Endothelial cell (in vitro differentiated cells): Measurements from ENCODE around the gene RPS27A. TPM values are rescaled to one million over a fixed set of nuclear protein-coding genes. Genes with fewer than 3 reads are reported as not detected.
"Not testable (repeated sequence)": the region's sequence is repeated elsewhere in the genome, so short reads cannot be mapped to it uniquely, and the experiment has no call there.

ENCODE experiments used
- DNase-seq: peaks from one replicate; pipeline ENCODE4 v3.0.0; 2021; ENCODE audit warnings: low spot score
- H3K27ac Mint-ChIP-seq: one replicate; pipeline ENCODE4 v1.8.0; 2021; ENCODE audit warnings: mixed read lengths, inconsistent platforms; ENCODE audit not compliant: unreplicated experiment
- H3K27me3 Mint-ChIP-seq: one replicate; pipeline ENCODE4 v1.8.0; 2021; ENCODE audit warnings: mild to moderate bottlenecking, moderate library complexity, mixed read lengths, inconsistent platforms; ENCODE audit not compliant: unreplicated experiment
- H3K36me3 Mint-ChIP-seq: one replicate; pipeline ENCODE4 v1.8.0; 2021; ENCODE audit warnings: mild to moderate bottlenecking, low read depth, mixed read lengths, inconsistent platforms; ENCODE audit not compliant: unreplicated experiment
- H3K4me1 Mint-ChIP-seq: one replicate; pipeline ENCODE4 v1.8.0; 2021; ENCODE audit warnings: mild to moderate bottlenecking, mixed read lengths, inconsistent platforms; ENCODE audit not compliant: unreplicated experiment
- H3K4me3 Mint-ChIP-seq: one replicate; pipeline ENCODE4 v1.8.0; 2021; ENCODE audit warnings: mild to moderate bottlenecking, mixed read lengths, inconsistent platforms; ENCODE audit not compliant: unreplicated experiment
- H3K9me3 Mint-ChIP-seq: one replicate; pipeline ENCODE4 v1.8.0; 2021; ENCODE audit warnings: mixed read lengths, inconsistent platforms; ENCODE audit not compliant: unreplicated experiment
- long read RNA-seq: library from polyadenylated mRNA; unstranded; transcript quantifications from one replicate; pipeline ENCODE4 v2.0.0, GENCODE V29; 2020; ENCODE audit not compliant: unreplicated experiment
- total RNA-seq: library from RNA; stranded (reverse); fragmentation: NEBNext Ultra II Directional; extraction: Animal tissue kit (Norgen Biotek cat#: 25700); gene quantifications from one replicate; pipeline ENCODE4 v1.2.1, GENCODE V29; 2021; ENCODE audit not compliant: unreplicated experiment
- TF ChIP-seq, protein P1 (sequence below): fragments of 200-600 bp; sonication (generic); IDR thresholded peaks from one replicate; pipeline ENCODE4 v1.5.0; 2021; ENCODE audit warnings: antibody characterized with exemption; ENCODE audit not compliant: unreplicated experiment

RPS27A gene
- 1,292 TPM for total RNA-seq
- long read RNA-seq, transcript RPS27A-203 (5 exons, 796 nt): minor isoform, 357 of 2,578 reads
- long read RNA-seq, transcript RPS27A-201 (6 exons, 1,071 nt): major isoform, 2,110 of 2,578 reads
- long read RNA-seq, partial matches to known transcripts: 28 of 2,578 reads
- long read RNA-seq, other reads (novel, unspliced or antisense): 83 of 2,578 reads

DNA sequence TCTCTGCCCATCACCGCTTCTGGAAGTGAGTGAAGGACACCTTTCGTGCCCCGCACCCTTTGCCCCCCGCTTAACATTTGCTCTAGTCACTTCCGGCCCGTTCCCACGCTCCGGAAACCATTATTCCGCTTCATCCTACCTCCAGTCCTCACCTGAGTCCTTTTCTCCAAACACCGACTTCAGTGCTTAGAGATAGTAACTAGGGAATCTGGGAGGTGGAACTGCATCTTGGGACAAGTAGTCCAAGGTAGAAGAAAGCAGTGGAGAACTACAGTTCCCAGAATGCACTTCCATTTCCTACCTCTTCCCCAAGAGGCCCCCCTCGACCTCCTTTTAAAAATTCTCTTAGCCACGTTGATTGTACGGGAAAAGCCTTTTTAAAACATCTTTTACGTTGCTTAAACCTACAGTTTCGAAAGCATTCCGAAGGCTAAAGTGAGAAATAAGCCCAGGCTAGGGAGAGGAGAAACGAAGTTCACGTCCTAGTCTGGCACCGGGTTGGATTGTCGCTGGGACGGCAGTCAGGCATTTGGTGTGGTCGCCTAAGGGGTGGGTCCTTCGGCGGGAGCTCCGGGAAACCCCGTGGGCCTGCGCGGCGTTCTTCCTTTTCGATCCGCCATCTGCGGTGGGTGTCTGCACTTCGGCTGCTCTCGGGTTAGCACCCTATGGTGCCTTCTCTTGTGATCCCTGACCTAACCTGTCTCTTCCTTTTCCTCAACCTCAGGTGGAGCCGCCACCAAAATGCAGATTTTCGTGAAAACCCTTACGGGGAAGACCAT is at the start of gene RPS27A, which contains the start of gene CLHC1:
RPS27A (plus strand) TSS at position 605 of the 779 bp plus-strand sequence; CDS start at position 742, 137 bp downstream.
CLHC1 (minus strand) TSS at position 210 of the 779 bp plus-strand sequence. CDS start 9,882 bp downstream, outside the sequence.
- Mint-ChIP-seq H3K27me3 (peaks cover 17% of the 10 kb centered on the region), H3K9me3 (no peaks in the 10 kb centered on the region), H3K36me3 (peaks cover 21% of the 10 kb centered on the region), H3K4me3 (peak within 1 kb of the TSS; percentile 97), H3K4me1 (peaks cover 45% of the 10 kb centered on the region), H3K27ac (peak within 1 kb of the TSS; percentile 99)
- TF ChIP-seq, protein P1, sequence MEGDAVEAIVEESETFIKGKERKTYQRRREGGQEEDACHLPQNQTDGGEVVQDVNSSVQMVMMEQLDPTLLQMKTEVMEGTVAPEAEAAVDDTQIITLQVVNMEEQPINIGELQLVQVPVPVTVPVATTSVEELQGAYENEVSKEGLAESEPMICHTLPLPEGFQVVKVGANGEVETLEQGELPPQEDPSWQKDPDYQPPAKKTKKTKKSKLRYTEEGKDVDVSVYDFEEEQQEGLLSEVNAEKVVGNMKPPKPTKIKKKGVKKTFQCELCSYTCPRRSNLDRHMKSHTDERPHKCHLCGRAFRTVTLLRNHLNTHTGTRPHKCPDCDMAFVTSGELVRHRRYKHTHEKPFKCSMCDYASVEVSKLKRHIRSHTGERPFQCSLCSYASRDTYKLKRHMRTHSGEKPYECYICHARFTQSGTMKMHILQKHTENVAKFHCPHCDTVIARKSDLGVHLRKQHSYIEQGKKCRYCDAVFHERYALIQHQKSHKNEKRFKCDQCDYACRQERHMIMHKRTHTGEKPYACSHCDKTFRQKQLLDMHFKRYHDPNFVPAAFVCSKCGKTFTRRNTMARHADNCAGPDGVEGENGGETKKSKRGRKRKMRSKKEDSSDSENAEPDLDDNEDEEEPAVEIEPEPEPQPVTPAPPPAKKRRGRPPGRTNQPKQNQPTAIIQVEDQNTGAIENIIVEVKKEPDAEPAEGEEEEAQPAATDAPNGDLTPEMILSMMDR: no peak
- DNase-seq: peak; percentile 94

DNA sequence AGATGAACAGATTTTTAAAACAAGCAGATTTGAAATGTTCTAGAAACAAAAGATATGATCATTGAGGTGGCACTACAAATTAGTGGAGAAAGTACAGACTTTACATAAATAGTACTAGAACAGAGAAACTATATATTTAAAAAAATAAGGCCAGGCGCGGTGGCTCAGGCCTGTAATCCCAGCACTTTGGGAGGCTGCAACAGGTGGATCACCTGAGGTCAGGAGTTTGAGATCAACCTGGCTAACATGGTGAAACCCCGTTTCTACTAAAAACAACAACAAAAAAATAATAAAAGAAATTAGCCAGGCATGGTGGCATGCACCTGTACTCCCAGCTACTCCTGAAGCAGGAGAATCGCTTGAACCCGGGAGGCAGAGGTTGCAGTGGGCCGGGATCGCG is 45.7 kb upstream of the RPS27A start:
- not testable (repeated sequence) for H3K9me3 Mint-ChIP-seq, H3K27ac Mint-ChIP-seq, DNase-seq, H3K27me3 Mint-ChIP-seq, H3K4me1 Mint-ChIP-seq, H3K4me3 Mint-ChIP-seq
- peaks cover 11% of the 10 kb centered on the region for H3K36me3 Mint-ChIP-seq

DNA sequence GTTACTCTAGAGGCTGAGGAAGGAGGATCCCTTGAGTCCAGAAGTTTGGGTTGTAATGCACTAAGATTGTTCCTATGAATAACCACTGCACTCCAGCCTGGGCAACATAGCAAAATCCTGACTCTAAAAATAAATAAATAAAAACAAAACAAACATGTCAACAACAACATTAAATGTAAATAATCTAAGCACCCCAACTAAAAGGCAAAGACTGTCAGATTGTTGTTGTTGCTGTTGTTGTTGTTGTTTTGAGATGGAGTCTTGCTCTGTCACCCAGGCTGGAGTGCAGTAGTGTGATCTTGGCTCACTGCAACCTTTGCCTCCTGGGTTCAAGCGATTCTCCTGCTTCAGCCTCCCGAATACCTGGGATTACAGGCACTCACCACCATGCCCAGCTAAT is 40.6 kb upstream of the RPS27A start:
- not testable (repeated sequence) for H3K27ac Mint-ChIP-seq, H3K9me3 Mint-ChIP-seq, H3K4me3 Mint-ChIP-seq, H3K4me1 Mint-ChIP-seq, H3K27me3 Mint-ChIP-seq, DNase-seq
- peaks cover 14% of the 10 kb centered on the region for H3K36me3 Mint-ChIP-seq

DNA sequence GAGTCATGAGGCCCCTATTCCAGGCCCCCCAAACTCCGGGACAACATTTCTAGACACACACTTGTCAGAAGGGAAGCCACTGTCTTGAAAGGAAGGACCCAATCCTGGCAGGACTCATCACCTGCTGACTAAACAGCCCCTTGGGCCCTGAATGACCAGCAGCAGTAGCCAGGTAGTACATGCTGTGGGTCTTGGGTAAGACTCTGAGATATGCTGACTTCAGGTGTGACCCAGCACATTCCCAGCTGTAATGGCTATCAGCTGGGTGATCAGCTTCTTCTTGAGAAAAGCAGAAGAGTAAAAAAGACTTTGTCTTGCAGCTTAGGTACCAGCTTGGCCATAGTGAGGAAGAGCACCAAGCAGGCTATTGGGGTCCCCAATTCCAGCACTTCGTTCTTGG is 36.0 kb upstream of the RPS27A start:
- no peaks in the 10 kb centered on the region for H3K9me3 Mint-ChIP-seq
- no peak for DNase-seq

DNA sequence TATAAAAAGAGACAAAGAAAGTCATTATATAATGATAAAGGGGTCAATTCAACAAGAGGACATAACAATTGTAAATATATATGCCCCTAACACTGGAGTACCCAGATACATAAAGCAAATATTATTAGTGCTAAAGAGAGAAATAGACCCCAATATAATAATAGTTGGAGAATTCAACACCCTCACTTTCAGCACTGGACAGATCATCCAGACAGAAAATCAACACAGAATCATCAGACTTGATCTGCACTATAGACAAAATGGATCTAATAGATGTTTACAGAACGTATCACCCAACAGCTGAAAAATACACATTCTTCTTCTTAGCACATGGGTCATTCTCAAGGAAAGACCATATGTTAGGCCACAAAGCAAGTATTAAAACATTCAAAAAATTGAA is 32.1 kb upstream of the RPS27A start:
- H3K36me3 Mint-ChIP-seq: peaks cover 61% of the 10 kb centered on the region
- no peaks in the 10 kb centered on the region for H3K4me1 Mint-ChIP-seq
- peaks cover 2% of the 10 kb centered on the region for H3K27me3 Mint-ChIP-seq
- DNase-seq: no peak
- H3K9me3 Mint-ChIP-seq: no peaks in the 10 kb centered on the region
- no peak overlapping the region for H3K27ac Mint-ChIP-seq
- TF ChIP-seq, protein P1: no peak
- no peak overlapping the region for H3K4me3 Mint-ChIP-seq

More for the DNA sequence above, 36.0 kb upstream of the RPS27A start:
- Mint-ChIP-seq H3K36me3 (peaks cover 31% of the 10 kb centered on the region), H3K27me3 (no peaks in the 10 kb centered on the region), H3K4me3 (no peak overlapping the region), H3K4me1 (no peaks in the 10 kb centered on the region), H3K27ac (no peak overlapping the region)
- TF ChIP-seq, protein P1: no peak

DNA sequence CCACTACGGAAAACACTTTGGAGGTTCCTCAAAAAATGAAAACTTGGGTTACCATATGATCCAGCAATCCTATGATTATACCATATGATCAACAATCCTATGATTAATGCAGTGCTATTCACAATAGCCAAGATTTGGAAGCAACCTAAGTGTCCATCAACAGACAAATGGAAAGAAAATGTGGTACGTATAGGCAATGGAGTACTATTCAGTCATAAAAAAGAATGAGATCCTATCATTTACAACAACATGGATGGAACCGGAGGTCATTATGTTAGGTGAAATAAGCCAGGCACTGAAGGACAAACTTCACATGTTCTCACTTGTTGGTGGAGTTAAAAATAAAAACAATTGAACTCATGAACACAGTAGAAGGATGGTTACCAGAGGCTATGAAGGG is 28.0 kb upstream of the RPS27A start:
- Mint-ChIP-seq H3K36me3 (peaks cover 46% of the 10 kb centered on the region), H3K9me3 (no peaks in the 10 kb centered on the region), H3K27ac (no peak overlapping the region), H3K4me1 (no peaks in the 10 kb centered on the region), H3K4me3 (no peak overlapping the region), H3K27me3 (peaks cover 2% of the 10 kb centered on the region)
- TF ChIP-seq, protein P1: no peak
- no peak for DNase-seq
